GM12892 (cell line): ENCODE results near the gene TJP2.

Experiments used
- POLR2A ChIP-seq: IDR thresholded peaks from 2 replicates; pipeline ENCODE4 v1.6.1; 2011; ENCODE audit warnings: low read depth, low read length, control low read depth
- POLR2AphosphoS5 ChIP-seq: IDR thresholded peaks from 2 replicates; pipeline ENCODE4 v1.6.1; 2011; ENCODE audit warnings: low read depth, low read length, control low read depth
- TAF1 ChIP-seq: IDR thresholded peaks from 2 replicates; pipeline ENCODE4 v1.6.1; 2011; ENCODE audit warnings: low read depth, mild to moderate bottlenecking, control low read depth, low read length, borderline replicate concordance

DNA sequence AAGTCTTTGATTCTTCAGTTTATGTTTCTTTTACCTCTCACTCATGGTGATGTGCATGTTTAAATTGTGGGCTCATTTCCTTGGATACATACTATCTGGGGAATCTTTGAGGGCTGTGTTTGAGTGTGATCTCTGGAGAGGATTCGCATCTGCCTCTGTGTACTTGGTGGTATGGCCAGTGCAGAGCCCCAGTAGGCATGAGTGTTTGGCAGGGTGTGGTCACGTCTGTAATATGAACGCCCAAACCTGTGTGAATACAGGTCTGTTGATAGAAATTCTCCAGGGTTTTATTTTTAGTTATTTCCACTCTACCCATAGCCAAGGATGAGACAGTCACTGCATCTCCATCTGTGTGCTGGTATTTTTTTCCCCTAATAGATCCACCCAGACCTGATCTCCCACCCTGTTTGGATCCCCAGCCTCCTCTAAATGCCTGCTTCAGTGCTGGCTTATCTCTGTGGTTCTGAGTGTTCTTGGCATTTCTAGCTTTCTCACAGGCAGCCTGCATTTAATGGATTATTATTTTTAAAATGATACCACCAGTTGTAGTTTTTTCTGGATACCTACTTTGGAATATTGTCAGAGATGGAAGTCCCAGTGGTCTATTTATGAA lies 37.5 kb downstream of the TJP2 start:
- no peak for TF ChIP-seq POLR2AphosphoS5
- TF ChIP-seq POLR2A: no peak
- TF ChIP-seq TAF1: no peak
